Measurements from ENCODE around the gene RABGAP1. TPM values are rescaled to one million over a fixed set of nuclear protein-coding genes. Genes with fewer than 3 reads are reported as not detected.

The RABGAP1 gene
- total RNA-seq, 3 donors from 2014 or later: 54.5 to 130 (median 55.9) TPM

- Histone ChIP-seq H3K4me1 (ENCODE audit: low read depth) (no peaks in the 10 kb centered on the region), H3K9me3 (no peaks in the 10 kb centered on the region), H3K4me3 (no peak overlapping the region), H3K36me3 (ENCODE audit: low read depth) (no peaks in the 10 kb centered on the region)
- TF ChIP-seq CTCF (IDR thresholded peaks at IDR 0.05): no peak
- DNase-seq: no peak
- intact Hi-C loops (cut with DNase I, micrococcal nuclease): no loop called here
- ATAC-seq: no peak
Observed at GRCh38 chr9:123028973-123029372, 88.2 kb downstream of the RABGAP1 start.

- ATAC-seq: no peak
Observed at GRCh38 chr9:123031963-123032362, 91.1 kb downstream of the RABGAP1 start.

GRCh38 chr9:123033352-123033751 is 92.5 kb downstream of the RABGAP1 start, which contains the start of gene GPR21:
TSS of gene GPR21 (plus strand) at chr9:123033667. CDS start at chr9:123034567, 900 bp downstream.
- Histone ChIP-seq H3K36me3 (ENCODE audit: low read depth) (no peaks in the 10 kb centered on the region), H3K4me1 (ENCODE audit: low read depth) (no peaks in the 10 kb centered on the region), H3K9me3 (no peaks in the 10 kb centered on the region), H3K4me3 (no peak within 1 kb of the TSS)
- intact Hi-C loops (cut with DNase I, micrococcal nuclease): no loop called here
- no peak for TF ChIP-seq CTCF (IDR thresholded peaks at IDR 0.05)
- DNase-seq (no peak), ATAC-seq (no peak)

More at GRCh38 chr9:123031963-123032362, 91.1 kb downstream of the RABGAP1 start:
- TF ChIP-seq CTCF (IDR thresholded peaks at IDR 0.05): no peak
- intact Hi-C loops (cut with DNase I, micrococcal nuclease): no loop called here
- H3K4me3 ChIP-seq: no peak overlapping the region
- H3K4me1 ChIP-seq (ENCODE audit: low read depth): no peaks in the 10 kb centered on the region
- no peak for DNase-seq
- H3K9me3 ChIP-seq: no peaks in the 10 kb centered on the region
- no peaks in the 10 kb centered on the region for H3K36me3 ChIP-seq (ENCODE audit: low read depth)

GRCh38 chr9:123033864-123034601 is 93.2 kb downstream of the RABGAP1 start:
- Histone ChIP-seq H3K4me3 (no peak overlapping the region), H3K36me3 (ENCODE audit: low read depth) (no peaks in the 10 kb centered on the region), H3K4me1 (ENCODE audit: low read depth) (no peaks in the 10 kb centered on the region), H3K9me3 (no peaks in the 10 kb centered on the region)
- no peak for TF ChIP-seq CTCF (IDR thresholded peaks at IDR 0.05)
- ATAC-seq (no peak), DNase-seq (no peak)
- intact Hi-C loops (cut with DNase I, micrococcal nuclease): no loop called here

GRCh38 chr9:123034881-123035510 is 94.2 kb downstream of the RABGAP1 start:
- Histone ChIP-seq H3K4me3 (no peak overlapping the region), H3K4me1 (ENCODE audit: low read depth) (no peaks in the 10 kb centered on the region), H3K9me3 (no peaks in the 10 kb centered on the region), H3K36me3 (ENCODE audit: low read depth) (no peaks in the 10 kb centered on the region)
- ATAC-seq (no peak), DNase-seq (no peak)
- no peak for TF ChIP-seq CTCF (IDR thresholded peaks at IDR 0.05)
- intact Hi-C loops (cut with DNase I, micrococcal nuclease): no loop called here

Data from mucosa of descending colon (tissue), 3 donors.